ENCODE results near the gene SLC39A6. TPM values are rescaled to one million over a fixed set of nuclear protein-coding genes. Genes with fewer than 3 reads are reported as not detected.
A peak's percentile ranks its signal among the peaks of the same experiment; 100 is the strongest.

Gene SLC39A6, protein sequence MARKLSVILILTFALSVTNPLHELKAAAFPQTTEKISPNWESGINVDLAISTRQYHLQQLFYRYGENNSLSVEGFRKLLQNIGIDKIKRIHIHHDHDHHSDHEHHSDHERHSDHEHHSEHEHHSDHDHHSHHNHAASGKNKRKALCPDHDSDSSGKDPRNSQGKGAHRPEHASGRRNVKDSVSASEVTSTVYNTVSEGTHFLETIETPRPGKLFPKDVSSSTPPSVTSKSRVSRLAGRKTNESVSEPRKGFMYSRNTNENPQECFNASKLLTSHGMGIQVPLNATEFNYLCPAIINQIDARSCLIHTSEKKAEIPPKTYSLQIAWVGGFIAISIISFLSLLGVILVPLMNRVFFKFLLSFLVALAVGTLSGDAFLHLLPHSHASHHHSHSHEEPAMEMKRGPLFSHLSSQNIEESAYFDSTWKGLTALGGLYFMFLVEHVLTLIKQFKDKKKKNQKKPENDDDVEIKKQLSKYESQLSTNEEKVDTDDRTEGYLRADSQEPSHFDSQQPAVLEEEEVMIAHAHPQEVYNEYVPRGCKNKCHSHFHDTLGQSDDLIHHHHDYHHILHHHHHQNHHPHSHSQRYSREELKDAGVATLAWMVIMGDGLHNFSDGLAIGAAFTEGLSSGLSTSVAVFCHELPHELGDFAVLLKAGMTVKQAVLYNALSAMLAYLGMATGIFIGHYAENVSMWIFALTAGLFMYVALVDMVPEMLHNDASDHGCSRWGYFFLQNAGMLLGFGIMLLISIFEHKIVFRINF
- 10 to 100 TPM; 33.8 to 33.9 TPM for total RNA-seq
- polyA plus RNA-seq (ENCODE audit: insufficient read length in 6 of 6) = 10 to 100 TPM; 47.2 to 62.9 (median 55.7) TPM
- long read RNA-seq, donor 1, transcript SLC39A6-201 (10 exons, 3,543 nt) = major isoform, 8 of 96 reads
- long read RNA-seq, donor 1, partial matches to known transcripts = 88 of 96 reads
- long read RNA-seq, donor 1, other reads (novel, unspliced or antisense) = 0 of 96 reads
- long read RNA-seq, donor 2, transcript SLC39A6-201 (10 exons, 3,543 nt) = major isoform, 5 of 15 reads
- long read RNA-seq, donor 2, partial matches to known transcripts = 8 of 15 reads
- long read RNA-seq, donor 2, other reads (novel, unspliced or antisense) = 0 of 15 reads
- long read RNA-seq, donor 3, transcript SLC39A6-201 (10 exons, 3,543 nt) = major isoform, 10 of 21 reads
- long read RNA-seq, donor 3, partial matches to known transcripts = 10 of 21 reads
- long read RNA-seq, donor 3, other reads (novel, unspliced or antisense) = 0 of 21 reads
- long read RNA-seq, donor 4, partial matches to known transcripts = 6 of 8 reads
- long read RNA-seq, donor 4, other reads (novel, unspliced or antisense) = 0 of 8 reads
- long read RNA-seq, donor 5, transcript SLC39A6-201 (10 exons, 3,543 nt) = major isoform, 6 of 36 reads
- long read RNA-seq, donor 5, partial matches to known transcripts = 28 of 36 reads
- long read RNA-seq, donor 5, other reads (novel, unspliced or antisense) = 0 of 36 reads
- long read RNA-seq, donor 6, transcript SLC39A6-204 (10 exons, 3,003 nt) = minor isoform, 5 of 23 reads
- long read RNA-seq, donor 6, transcript SLC39A6-201 (10 exons, 3,543 nt) = major isoform, 8 of 23 reads
- long read RNA-seq, donor 6, partial matches to known transcripts = 10 of 23 reads
- long read RNA-seq, donor 6, other reads (novel, unspliced or antisense) = 0 of 23 reads
- long read RNA-seq, donor 7, transcript SLC39A6-201 (10 exons, 3,543 nt) = major isoform, 9 of 32 reads
- long read RNA-seq, donor 7, partial matches to known transcripts = 22 of 32 reads
- long read RNA-seq, donor 7, other reads (novel, unspliced or antisense) = 0 of 32 reads
- long read RNA-seq, donor 8, transcript SLC39A6-201 (10 exons, 3,543 nt) = major isoform, 11 of 19 reads
- long read RNA-seq, donor 8, partial matches to known transcripts = 6 of 19 reads
- long read RNA-seq, donor 8, other reads (novel, unspliced or antisense) = 0 of 19 reads
- long read RNA-seq, donor 9 = 0 reads
- long read RNA-seq, donor 10, partial matches to known transcripts = 5 of 5 reads
- long read RNA-seq, donor 10, other reads (novel, unspliced or antisense) = 0 of 5 reads
- long read RNA-seq, donor 11 = 0 reads
- long read RNA-seq, donor 12, transcript SLC39A6-201 (10 exons, 3,543 nt) = major isoform, 5 of 19 reads
- long read RNA-seq, donor 12, partial matches to known transcripts = 14 of 19 reads
- long read RNA-seq, donor 12, other reads (novel, unspliced or antisense) = 0 of 19 reads

GRCh38 chr18:36129300-36130038, at the start of gene SLC39A6, which contains the start of gene ELP2:
Gene SLC39A6 (minus strand): TSS chr18:36129340. CDS start chr18:36127007, 2,333 bp downstream.
Gene ELP2 (plus strand): TSS chr18:36129899. CDS start chr18:36129934, 35 bp downstream.
- Histone ChIP-seq H3K4me1 (peaks cover 12 to 36% of the 10 kb centered on the region in 2 donors), H3K27ac (peak within 1 kb of the TSS; percentile 99), H3K36me3 (peaks cover 0 to 7% of the 10 kb centered on the region in 2 donors), H3K9me3 (no peaks in the 10 kb centered on the region), H3K27me3 (no peaks in the 10 kb centered on the region), H3K4me3 (peak within 1 kb of the TSS; percentile 69 to 86)
- ATAC-seq = peak; percentile 98
- intact Hi-C loops (cut with DNase I) = no loop called here
- DNase-seq = peak; percentile 97 to 98 (median 98)
- TF ChIP-seq, protein P1, sequence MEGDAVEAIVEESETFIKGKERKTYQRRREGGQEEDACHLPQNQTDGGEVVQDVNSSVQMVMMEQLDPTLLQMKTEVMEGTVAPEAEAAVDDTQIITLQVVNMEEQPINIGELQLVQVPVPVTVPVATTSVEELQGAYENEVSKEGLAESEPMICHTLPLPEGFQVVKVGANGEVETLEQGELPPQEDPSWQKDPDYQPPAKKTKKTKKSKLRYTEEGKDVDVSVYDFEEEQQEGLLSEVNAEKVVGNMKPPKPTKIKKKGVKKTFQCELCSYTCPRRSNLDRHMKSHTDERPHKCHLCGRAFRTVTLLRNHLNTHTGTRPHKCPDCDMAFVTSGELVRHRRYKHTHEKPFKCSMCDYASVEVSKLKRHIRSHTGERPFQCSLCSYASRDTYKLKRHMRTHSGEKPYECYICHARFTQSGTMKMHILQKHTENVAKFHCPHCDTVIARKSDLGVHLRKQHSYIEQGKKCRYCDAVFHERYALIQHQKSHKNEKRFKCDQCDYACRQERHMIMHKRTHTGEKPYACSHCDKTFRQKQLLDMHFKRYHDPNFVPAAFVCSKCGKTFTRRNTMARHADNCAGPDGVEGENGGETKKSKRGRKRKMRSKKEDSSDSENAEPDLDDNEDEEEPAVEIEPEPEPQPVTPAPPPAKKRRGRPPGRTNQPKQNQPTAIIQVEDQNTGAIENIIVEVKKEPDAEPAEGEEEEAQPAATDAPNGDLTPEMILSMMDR (IDR thresholded peaks at IDR 0.05) = no peak

DNA sequence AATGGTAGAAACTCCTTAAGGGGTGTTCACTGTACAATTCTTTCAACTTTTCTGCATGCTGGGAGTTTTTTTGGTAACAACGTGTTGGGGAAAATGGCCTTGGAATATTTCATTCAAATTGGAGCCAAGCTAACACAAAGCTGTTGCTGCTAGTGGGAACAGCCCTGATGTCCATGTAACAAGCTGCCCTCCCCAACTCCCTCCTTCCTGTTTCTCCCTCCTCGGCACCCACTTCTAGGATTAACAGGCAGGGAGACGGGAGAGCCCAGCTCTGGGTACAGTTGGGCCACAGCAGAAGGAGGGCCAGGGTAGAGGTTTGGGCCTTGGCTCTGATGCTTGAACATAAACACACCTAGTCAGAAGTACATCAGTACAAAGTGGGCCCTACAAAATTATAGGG, 48.8 kb upstream of the SLC39A6 start:
- H3K27me3 ChIP-seq = no peaks in the 10 kb centered on the region
- ATAC-seq (no peak), DNase-seq (no peak)
- intact Hi-C loops (cut with DNase I) = no loop called here
- TF ChIP-seq, protein P1 (IDR thresholded peaks at IDR 0.05) = no peak
- H3K9me3 ChIP-seq = no peaks in the 10 kb centered on the region
- no peak overlapping the region for H3K27ac ChIP-seq
- H3K4me3 ChIP-seq = no peak overlapping the region
- peaks cover 8 to 11% of the 10 kb centered on the region in 2 donors for H3K4me1 ChIP-seq
- peaks cover 0 to 38% of the 10 kb centered on the region in 2 donors for H3K36me3 ChIP-seq

- Histone ChIP-seq H3K4me1 (peaks cover 8 to 11% of the 10 kb centered on the region in 2 donors), H3K36me3 (peaks cover 0 to 50% of the 10 kb centered on the region in 2 donors), H3K4me3 (no peak overlapping the region), H3K9me3 (no peaks in the 10 kb centered on the region), H3K27ac (no peak overlapping the region), H3K27me3 (no peaks in the 10 kb centered on the region)
- DNase-seq = no peak
- no peak for ATAC-seq
- TF ChIP-seq, protein P1 (IDR thresholded peaks at IDR 0.05) = no peak
- intact Hi-C loops (cut with DNase I) = no loop called here
These were observed 47.6 kb upstream of the SLC39A6 start for GRCh38 chr18:36176711-36177110.
